Naive thymus-derived CD4-positive, alpha-beta T cell (primary cell): ENCODE data around the gene EDNRB. TPM values are rescaled to one million over a fixed set of nuclear protein-coding genes. Genes with fewer than 3 reads are reported as not detected.

Experiments
- ATAC-seq: fragments of 150-1000 bp; cut with Tn5 transposase; 2 replicates; pipeline ENCODE4 v1.10.0; 2021; ENCODE audit warnings: mild to moderate bottlenecking, moderate library complexity
- CTCF ChIA-PET: fragments of 350-600 bp; sonication (Branson Sonifier 250); formaldehyde crosslinking; loops from one replicate; lab custom pipeline; 2021; ENCODE audit warnings: antibody characterized with exemption; lab: Charles Lee
- POLR2A ChIA-PET: fragments of 350-600 bp; sonication (Branson Sonifier 250); formaldehyde crosslinking; loops from one replicate; lab custom pipeline; 2021; ENCODE audit warnings: antibody characterized with exemption, inconsistent platforms; lab: Charles Lee
- DNase-seq, 9 donors: peaks; one replicate each; pipeline versions ENCODE4 v3.0.0 to v3.0.0-alpha.2; 2020 to 2022; ENCODE audit warnings: mixed read lengths in 1 of 9
- H3K27ac ChIP-seq: one replicate; pipeline ENCODE4 v1.7.0; 2013; ENCODE audit warnings: mild to moderate bottlenecking, low read depth, low read length, moderate library complexity
- H3K27me3 ChIP-seq, 2 donors: one replicate each; pipeline ENCODE4 v1.7.0; 2013; ENCODE audit warnings: low read length in 2 of 2, mild to moderate bottlenecking in 2 of 2, moderate library complexity in 2 of 2; ENCODE audit not compliant: control insufficient read depth in 2 of 2, insufficient read depth in 2 of 2
- H3K36me3 ChIP-seq, 3 experiments: 1 replicate in 2 of 3; 2 replicates in 1 of 3; pipeline ENCODE4 v1.7.0; 2013; ENCODE audit warnings: low read length in 3 of 3, mild to moderate bottlenecking in 3 of 3, moderate library complexity in 1 of 3; ENCODE audit not compliant: insufficient read depth in 3 of 3, control insufficient read depth in 2 of 3
- H3K4me1 ChIP-seq, 2 donors: one replicate each; pipeline ENCODE4 v1.7.0; 2013; ENCODE audit warnings: low read length in 2 of 2, mild to moderate bottlenecking in 2 of 2, moderate library complexity in 1 of 2; ENCODE audit not compliant: control insufficient read depth in 2 of 2, insufficient read depth in 2 of 2
- H3K4me3 ChIP-seq: 2 replicates; pipeline ENCODE4 v1.7.0; 2013; ENCODE audit warnings: mild to moderate bottlenecking, low read length
- H3K9me3 ChIP-seq, 3 experiments: 1 replicate in 2 of 3; 2 replicates in 1 of 3; pipeline ENCODE4 v1.7.0; 2013; ENCODE audit warnings: low read length in 3 of 3; ENCODE audit not compliant: control insufficient read depth in 2 of 3
- H3K27ac Mint-ChIP-seq, 9 donors: one replicate each; pipeline ENCODE4 v1.8.0; 2020 to 2022; ENCODE audit warnings: mixed read lengths in 9 of 9, mild to moderate bottlenecking in 8 of 9, moderate library complexity in 5 of 9, inconsistent platforms in 2 of 9
- H3K27me3 Mint-ChIP-seq, 5 donors: one replicate each; pipeline ENCODE4 v1.8.0; 2021 to 2022; ENCODE audit warnings: mixed read lengths in 5 of 5, mild to moderate bottlenecking in 1 of 5
- H3K36me3 Mint-ChIP-seq, 5 donors: one replicate each; pipeline ENCODE4 v1.8.0; 2020 to 2022; ENCODE audit warnings: mixed read lengths in 5 of 5, mild to moderate bottlenecking in 3 of 5, inconsistent platforms in 1 of 5
- H3K4me1 Mint-ChIP-seq, 7 donors: one replicate each; pipeline ENCODE4 v1.8.0; 2020 to 2022; ENCODE audit warnings: mixed read lengths in 7 of 7, mild to moderate bottlenecking in 3 of 7, inconsistent platforms in 1 of 7
- H3K4me3 Mint-ChIP-seq, 10 donors: one replicate each; pipeline ENCODE4 v1.8.0; 2020 to 2022; ENCODE audit warnings: mild to moderate bottlenecking in 10 of 10, mixed read lengths in 10 of 10, moderate library complexity in 6 of 10, inconsistent platforms in 2 of 10
- H3K9me3 Mint-ChIP-seq, 11 donors: one replicate each; pipeline ENCODE4 v1.8.0; 2020 to 2022; ENCODE audit warnings: mixed read lengths in 11 of 11, mild to moderate bottlenecking in 4 of 11, inconsistent platforms in 1 of 11, moderate library complexity in 1 of 11
- intact Hi-C, 2 donors: fragments of 100-400 bp; cut with micrococcal nuclease; formaldehyde crosslinking; loops; one replicate each; pipeline ENCODE4 v1.15.1; 2023
- polyA plus RNA-seq, 2 donors: library from polyadenylated mRNA; unstranded; fragments of 300-500 nt; fragmentation: Illumina TruSeq; gene quantifications; one replicate each; pipeline ENCODE4 v1.2.3, GENCODE V29; 2021
- total RNA-seq, 6 experiments: library from RNA in 5 of 6; stranded (reverse) in 5 of 6; gene quantifications; 1 replicate in 5 of 6; 2 replicates in 1 of 6; pipeline ENCODE4 v1.2.3 and lab custom pipeline; 2021 to 2026

The EDNRB gene
- total and polyA plus RNA-seq, 7 experiments from 2014 or later, result 0.32 TPM; not detected in 6

DNA sequence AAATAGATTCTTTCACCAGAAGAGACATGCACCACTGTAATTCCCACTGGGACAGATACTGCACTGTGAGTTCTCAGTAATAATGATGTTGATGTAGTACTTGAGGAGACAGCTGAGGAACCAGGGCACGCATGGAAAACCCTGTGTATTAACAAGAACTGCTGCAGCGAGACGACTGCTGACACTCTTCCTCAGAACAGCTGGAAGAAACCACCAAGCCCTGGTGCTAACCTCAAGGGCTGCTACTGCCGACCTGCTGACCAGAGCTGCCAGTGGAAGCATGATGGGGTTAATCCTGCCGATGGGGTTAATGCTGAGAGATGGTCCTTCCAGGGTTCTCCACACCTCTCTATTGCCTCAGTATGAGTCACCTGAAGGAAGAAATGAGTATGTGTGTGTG lies 45.6 kb downstream of the EDNRB start:
- H3K4me3 Mint-ChIP-seq, result no peak overlapping the region
- CTCF ChIA-PET, result no interaction called here
- no peaks in the 10 kb centered on the region for H3K27me3 ChIP-seq
- H3K36me3 ChIP-seq, result no peaks in the 10 kb centered on the region
- peaks cover 0 to 17% (median 3%) of the 10 kb centered on the region in 5 donors for H3K27me3 Mint-ChIP-seq
- no peak for ATAC-seq
- H3K36me3 Mint-ChIP-seq, result peaks cover 0 to 5% (median 0%) of the 10 kb centered on the region in 5 donors
- intact Hi-C loops, result no loop called here
- H3K9me3 Mint-ChIP-seq, result peaks cover 0 to 14% (median 5%) of the 10 kb centered on the region in 11 donors
- H3K27ac Mint-ChIP-seq, result no peak overlapping the region
- H3K27ac ChIP-seq, result no peak overlapping the region
- H3K9me3 ChIP-seq, result no peaks in the 10 kb centered on the region
- H3K4me3 ChIP-seq, result no peak overlapping the region
- DNase-seq, result no peak
- H3K4me1 ChIP-seq, result no peaks in the 10 kb centered on the region
- POLR2A ChIA-PET, result no interaction called here
- H3K4me1 Mint-ChIP-seq, result peaks cover 0 to 7% (median 0%) of the 10 kb centered on the region in 7 donors

- Mint-ChIP-seq H3K4me1 (peaks cover 0 to 7% (median 0%) of the 10 kb centered on the region in 7 donors), H3K4me3 (no peak overlapping the region), H3K27me3 (peaks cover 0 to 18% (median 4%) of the 10 kb centered on the region in 5 donors), H3K36me3 (peaks cover 0 to 9% (median 0%) of the 10 kb centered on the region in 5 donors), H3K27ac (no peak overlapping the region), H3K9me3 (peaks cover 3 to 24% (median 10%) of the 10 kb centered on the region in 11 donors)
- H3K27ac ChIP-seq, result no peak overlapping the region
- CTCF ChIA-PET, result no interaction called here
- H3K36me3 ChIP-seq, result no peaks in the 10 kb centered on the region
- intact Hi-C loops, result no loop called here
- H3K4me3 ChIP-seq, result no peak overlapping the region
- no peaks in the 10 kb centered on the region for H3K9me3 ChIP-seq
- H3K27me3 ChIP-seq, result no peaks in the 10 kb centered on the region
- DNase-seq (no peak), ATAC-seq (no peak)
- POLR2A ChIA-PET, result no interaction called here
- H3K4me1 ChIP-seq, result no peaks in the 10 kb centered on the region
These were observed 47.0 kb downstream of the EDNRB start for GRCh38 chr13:77871596-77871995.

DNA sequence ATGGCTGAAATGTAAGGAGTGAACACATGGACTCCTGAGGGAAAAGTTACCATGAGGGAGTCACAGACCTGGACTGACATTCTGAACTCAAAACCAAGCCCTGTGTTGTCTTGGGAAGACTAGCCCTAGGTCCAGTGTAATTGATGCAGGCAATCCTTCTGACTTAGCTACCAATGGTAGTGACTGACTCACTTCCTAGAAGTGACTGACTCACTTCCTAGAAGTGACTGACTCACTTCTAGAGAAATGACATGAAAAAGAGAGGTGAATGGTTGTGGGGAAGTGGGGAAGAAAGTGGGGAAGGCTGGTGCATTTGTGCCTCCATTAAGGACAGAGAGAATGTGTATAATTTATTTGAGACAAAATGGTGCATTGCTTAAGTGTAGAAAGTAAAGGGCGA lies 49.9 kb downstream of the EDNRB start:
- peak overlapping the region in 1 of 9 donors; percentile 44 for H3K27ac Mint-ChIP-seq
- Histone ChIP-seq H3K4me1 (no peaks in the 10 kb centered on the region), H3K27me3 (no peaks in the 10 kb centered on the region), H3K36me3 (no peaks in the 10 kb centered on the region), H3K4me3 (no peak overlapping the region), H3K27ac (no peak overlapping the region), H3K9me3 (no peaks in the 10 kb centered on the region)
- POLR2A ChIA-PET, result no interaction called here
- peak overlapping the region in 1 of 10 donors; percentile 36 for H3K4me3 Mint-ChIP-seq
- peaks cover 0 to 9% (median 0%) of the 10 kb centered on the region in 5 donors for H3K36me3 Mint-ChIP-seq
- H3K27me3 Mint-ChIP-seq, result peaks cover 4 to 20% (median 8%) of the 10 kb centered on the region in 5 donors
- CTCF ChIA-PET, result no interaction called here
- DNase-seq (no peak), ATAC-seq (peak; percentile 79)
- peaks cover 3 to 24% (median 11%) of the 10 kb centered on the region in 11 donors for H3K9me3 Mint-ChIP-seq
- intact Hi-C loops, result no loop called here
- peaks cover 0 to 7% (median 0%) of the 10 kb centered on the region in 7 donors for H3K4me1 Mint-ChIP-seq

GRCh38 chr13:77866971-77867370 lies 51.7 kb downstream of the EDNRB start:
- H3K4me1 ChIP-seq, result no peaks in the 10 kb centered on the region
- H3K36me3 ChIP-seq, result no peaks in the 10 kb centered on the region
- DNase-seq (no peak), ATAC-seq (no peak)
- H3K36me3 Mint-ChIP-seq, result peaks cover 0 to 9% (median 0%) of the 10 kb centered on the region in 5 donors
- H3K9me3 Mint-ChIP-seq, result peaks cover 3 to 24% (median 11%) of the 10 kb centered on the region in 11 donors
- H3K27ac ChIP-seq, result no peak overlapping the region
- H3K4me3 Mint-ChIP-seq, result no peak overlapping the region
- peaks cover 6 to 20% (median 12%) of the 10 kb centered on the region in 5 donors for H3K27me3 Mint-ChIP-seq
- ChIA-PET POLR2A (no interaction called here), CTCF (no interaction called here)
- H3K9me3 ChIP-seq, result no peaks in the 10 kb centered on the region
- intact Hi-C loops, result no loop called here
- no peak overlapping the region for H3K4me3 ChIP-seq
- H3K27me3 ChIP-seq, result no peaks in the 10 kb centered on the region
- peaks cover 0 to 7% (median 0%) of the 10 kb centered on the region in 7 donors for H3K4me1 Mint-ChIP-seq
- no peak overlapping the region for H3K27ac Mint-ChIP-seq

DNA sequence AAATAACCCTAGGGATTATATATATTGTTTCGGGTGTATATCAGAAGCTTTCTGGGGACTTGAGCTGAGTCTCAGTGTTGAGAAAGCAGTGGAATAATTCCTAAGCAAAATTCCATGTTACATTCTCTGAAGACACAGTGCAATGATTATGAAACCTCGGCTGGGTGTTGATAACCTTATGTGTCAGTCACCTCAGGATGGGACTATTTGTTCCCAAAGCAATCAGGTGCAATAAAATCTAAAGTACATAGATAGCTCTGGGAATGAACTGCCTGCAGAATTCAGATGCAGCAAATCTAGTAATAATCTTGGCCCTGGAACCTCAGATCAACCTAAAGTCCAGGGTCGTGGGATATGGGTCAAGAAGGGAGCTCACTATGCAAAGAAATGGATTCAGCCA lies 53.0 kb downstream of the EDNRB start:
- H3K27me3 ChIP-seq, result peaks cover 0 to 4% of the 10 kb centered on the region in 2 donors
- no peak for ATAC-seq
- ChIA-PET POLR2A (no interaction called here), CTCF (no interaction called here)
- Mint-ChIP-seq H3K36me3 (peaks cover 0 to 9% (median 0%) of the 10 kb centered on the region in 5 donors), H3K4me3 (no peak overlapping the region), H3K27ac (no peak overlapping the region), H3K9me3 (peaks cover 3 to 24% (median 11%) of the 10 kb centered on the region in 11 donors), H3K27me3 (peaks cover 6 to 29% (median 12%) of the 10 kb centered on the region in 5 donors), H3K4me1 (peaks cover 0 to 7% (median 0%) of the 10 kb centered on the region in 7 donors)
- H3K9me3 ChIP-seq, result no peaks in the 10 kb centered on the region
- no peaks in the 10 kb centered on the region for H3K36me3 ChIP-seq
- no peak overlapping the region for H3K4me3 ChIP-seq
- no peak overlapping the region for H3K27ac ChIP-seq
- no peaks in the 10 kb centered on the region for H3K4me1 ChIP-seq
- DNase-seq, result no peak
- intact Hi-C loops, result no loop called here

DNA sequence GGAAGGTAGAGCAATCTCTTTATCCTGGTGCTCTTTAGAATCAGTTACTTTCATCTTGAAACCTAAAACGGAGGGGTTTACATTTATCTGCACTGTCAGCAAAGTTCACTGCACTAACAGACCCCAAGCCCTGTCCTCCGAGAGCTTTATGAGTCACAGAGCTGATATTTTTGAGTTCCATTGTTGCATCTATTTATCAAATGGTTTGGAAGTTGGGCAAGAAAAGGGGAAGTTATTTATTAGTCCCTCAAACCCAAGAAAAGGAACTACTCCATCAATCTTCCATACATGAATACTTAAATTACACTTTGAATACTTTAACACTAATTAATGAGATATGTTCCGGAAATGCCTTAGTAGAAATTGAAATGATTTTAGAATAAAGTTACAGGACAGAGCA lies 55.5 kb downstream of the EDNRB start:
- CTCF ChIA-PET, result no interaction called here
- DNase-seq, result no peak
- intact Hi-C loops, result no loop called here

DNA sequence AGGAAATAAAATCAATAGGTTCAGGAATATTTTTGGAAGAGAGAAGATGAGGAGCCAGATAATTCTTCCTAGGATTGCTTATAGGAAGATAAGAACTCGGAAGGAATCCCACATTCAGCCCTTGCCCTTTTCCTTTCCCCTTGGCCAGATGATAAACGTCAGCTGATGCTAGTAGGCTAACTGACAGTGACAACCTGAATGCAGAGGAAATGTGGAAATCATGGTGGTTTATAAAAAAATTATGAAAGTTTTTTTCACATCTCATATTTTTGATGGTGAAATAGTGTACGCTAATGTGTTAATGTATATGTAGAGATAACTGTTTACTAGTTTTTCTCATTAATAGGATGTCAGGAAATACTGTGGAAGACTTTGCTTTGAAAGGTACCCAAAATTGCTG lies 56.9 kb downstream of the EDNRB start:
- H3K36me3 ChIP-seq, result no peaks in the 10 kb centered on the region
- H3K4me3 ChIP-seq, result no peak overlapping the region
- Mint-ChIP-seq H3K27me3 (peaks cover 8 to 24% (median 17%) of the 10 kb centered on the region in 5 donors), H3K9me3 (peaks cover 0 to 1% (median 0%) of the 10 kb centered on the region in 11 donors), H3K27ac (no peak overlapping the region), H3K4me3 (no peak overlapping the region), H3K36me3 (no peaks in the 10 kb centered on the region), H3K4me1 (no peaks in the 10 kb centered on the region)
- ChIA-PET CTCF (no interaction called here), POLR2A (no interaction called here)
- no peak overlapping the region for H3K27ac ChIP-seq
- H3K27me3 ChIP-seq, result peaks cover 0 to 4% of the 10 kb centered on the region in 2 donors
- ATAC-seq (peak; percentile 46), DNase-seq (no peak)
- H3K4me1 ChIP-seq, result no peaks in the 10 kb centered on the region
- intact Hi-C loops, result no loop called here
- no peaks in the 10 kb centered on the region for H3K9me3 ChIP-seq

More for the DNA sequence above, 55.5 kb downstream of the EDNRB start:
- no peak overlapping the region for H3K27ac ChIP-seq
- peaks cover 8 to 28% (median 17%) of the 10 kb centered on the region in 5 donors for H3K27me3 Mint-ChIP-seq
- no peaks in the 10 kb centered on the region for H3K9me3 ChIP-seq
- no peak overlapping the region for H3K4me3 ChIP-seq
- POLR2A ChIA-PET, result no interaction called here
- H3K4me1 Mint-ChIP-seq, result peaks cover 0 to 1% (median 0%) of the 10 kb centered on the region in 7 donors
- H3K36me3 ChIP-seq, result no peaks in the 10 kb centered on the region
- H3K4me1 ChIP-seq, result no peaks in the 10 kb centered on the region
- peaks cover 0 to 4% of the 10 kb centered on the region in 2 donors for H3K27me3 ChIP-seq
- ATAC-seq, result no peak
- peaks cover 0 to 14% (median 8%) of the 10 kb centered on the region in 11 donors for H3K9me3 Mint-ChIP-seq
- no peak overlapping the region for H3K4me3 Mint-ChIP-seq
- H3K27ac Mint-ChIP-seq, result no peak overlapping the region
- H3K36me3 Mint-ChIP-seq, result peaks cover 0 to 5% (median 0%) of the 10 kb centered on the region in 5 donors
